Loucy (cell line): ENCODE measurements around the gene TNKS1BP1.

Source experiments
- H2AFZ ChIP-seq: fragments of 200-600 bp; sonication (generic); 2 replicates; pipeline ENCODE4 v1.6.0; 2016; ENCODE audit warnings: antibody characterized with exemption, mild to moderate bottlenecking, low read length, moderate library complexity
- H3F3A ChIP-seq: fragments of 200-600 bp; 2 replicates; pipeline ENCODE4 v1.6.0; 2016; ENCODE audit warnings: antibody characterized with exemption, low read depth, mild to moderate bottlenecking
- H3K27me3 ChIP-seq: fragments of 200-600 bp; sonication (generic); 2 replicates; pipeline ENCODE4 v1.6.1; 2014; ENCODE audit warnings: low read length, mild to moderate bottlenecking; ENCODE audit not compliant: insufficient read depth, poor library complexity, severe bottlenecking
- H3K36me3 ChIP-seq: fragments of 200-600 bp; sonication (generic); 2 replicates; pipeline ENCODE4 v1.6.1; 2016; ENCODE audit warnings: low read length; ENCODE audit not compliant: insufficient read depth
- H3K4me1 ChIP-seq: fragments of 200-600 bp; sonication (generic); 2 replicates; pipeline ENCODE4 v1.5.1; 2014; ENCODE audit warnings: low read length, mild to moderate bottlenecking; ENCODE audit not compliant: insufficient read depth, poor library complexity, severe bottlenecking
- H3K4me2 ChIP-seq: fragments of 200-600 bp; sonication (generic); 2 replicates; pipeline ENCODE4 v1.6.0; 2014; ENCODE audit warnings: antibody characterized with exemption, low read length, low read depth, mild to moderate bottlenecking; ENCODE audit not compliant: poor library complexity, severe bottlenecking
- H3K4me3 ChIP-seq: fragments of 200-600 bp; sonication (generic); 2 replicates; pipeline ENCODE4 v1.5.1; 2014; ENCODE audit warnings: low read length, mild to moderate bottlenecking, mixed read lengths; ENCODE audit not compliant: poor library complexity, severe bottlenecking
- H3K79me2 ChIP-seq: fragments of 200-600 bp; sonication (generic); 2 replicates; pipeline ENCODE4 v1.6.1; 2014; ENCODE audit warnings: low read length; ENCODE audit not compliant: insufficient read depth
- H3K9ac ChIP-seq: fragments of 200-600 bp; sonication (generic); 2 replicates; pipeline ENCODE4 v1.6.0; 2014; ENCODE audit warnings: mild to moderate bottlenecking, low read depth, low read length, moderate library complexity; ENCODE audit not compliant: poor library complexity, severe bottlenecking
- H3K9me2 ChIP-seq: fragments of 200-600 bp; sonication (generic); replicated peaks from 2 replicates; pipeline ENCODE4 v1.6.1; 2016; ENCODE audit warnings: low read depth, low read length, mixed read lengths
- H3K9me3 ChIP-seq: fragments of 200-600 bp; sonication (generic); 2 replicates; pipeline ENCODE4 v1.6.1; 2014; ENCODE audit warnings: mild to moderate bottlenecking, antibody characterized with exemption, low read length, low read depth; ENCODE audit not compliant: insufficient read depth
- H4K20me1 ChIP-seq: fragments of 200-600 bp; sonication (generic); 2 replicates; pipeline ENCODE4 v1.6.0; 2014; ENCODE audit warnings: antibody characterized with exemption, low read length, mild to moderate bottlenecking; ENCODE audit not compliant: insufficient read depth, poor library complexity, severe bottlenecking
- EZH2phosphoT487 ChIP-seq: fragments of 200-600 bp; IDR thresholded peaks from 2 replicates; pipeline ENCODE4 v1.6.1; 2018; ENCODE audit warnings: antibody characterized with exemption, mild to moderate bottlenecking, moderate library complexity, borderline replicate concordance
- TF ChIP-seq, protein P1 (sequence below): fragments of 200-600 bp; sonication (generic); conservative IDR thresholded peaks from 2 replicates; pipeline ENCODE4 v1.5.1; 2014; ENCODE audit warnings: mild to moderate bottlenecking, antibody characterized with exemption, low read length

Gene TNKS1BP1

DNA sequence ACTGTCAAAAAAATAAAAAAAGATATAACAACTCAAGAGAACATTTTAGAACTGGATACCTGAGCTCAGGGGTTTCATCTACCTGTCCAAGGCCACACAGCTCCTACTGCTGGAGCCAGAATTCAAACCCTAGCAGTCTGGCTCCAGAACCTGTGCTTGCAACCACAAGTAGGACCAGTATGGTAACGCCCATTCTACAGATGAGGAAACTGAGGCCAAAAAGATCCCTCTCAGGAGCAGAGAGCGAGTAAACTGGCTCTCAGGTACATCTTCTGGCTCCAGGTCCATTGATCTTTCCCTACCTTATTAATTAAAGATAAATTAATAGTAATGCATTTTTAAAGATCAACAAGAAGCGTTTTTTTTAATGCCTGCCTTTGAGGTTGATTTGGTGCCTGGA, 32.6 kb upstream of the TNKS1BP1 start:
- Histone ChIP-seq H3K27me3 (no peaks in the 10 kb centered on the region), H3F3A (peaks cover 12% of the 10 kb centered on the region), H3K4me3 (no peak overlapping the region), H3K9me2 (no peaks in the 10 kb centered on the region), H2AFZ (no peak overlapping the region), H3K9me3 (no peaks in the 10 kb centered on the region), H3K4me1 (peaks cover 49% of the 10 kb centered on the region), H3K9ac (peak overlapping the region; percentile 34), H4K20me1 (no peaks in the 10 kb centered on the region), H3K4me2 (no peak overlapping the region), H3K36me3 (no peaks in the 10 kb centered on the region), H3K79me2 (no peaks in the 10 kb centered on the region)
- TF ChIP-seq, protein P1, sequence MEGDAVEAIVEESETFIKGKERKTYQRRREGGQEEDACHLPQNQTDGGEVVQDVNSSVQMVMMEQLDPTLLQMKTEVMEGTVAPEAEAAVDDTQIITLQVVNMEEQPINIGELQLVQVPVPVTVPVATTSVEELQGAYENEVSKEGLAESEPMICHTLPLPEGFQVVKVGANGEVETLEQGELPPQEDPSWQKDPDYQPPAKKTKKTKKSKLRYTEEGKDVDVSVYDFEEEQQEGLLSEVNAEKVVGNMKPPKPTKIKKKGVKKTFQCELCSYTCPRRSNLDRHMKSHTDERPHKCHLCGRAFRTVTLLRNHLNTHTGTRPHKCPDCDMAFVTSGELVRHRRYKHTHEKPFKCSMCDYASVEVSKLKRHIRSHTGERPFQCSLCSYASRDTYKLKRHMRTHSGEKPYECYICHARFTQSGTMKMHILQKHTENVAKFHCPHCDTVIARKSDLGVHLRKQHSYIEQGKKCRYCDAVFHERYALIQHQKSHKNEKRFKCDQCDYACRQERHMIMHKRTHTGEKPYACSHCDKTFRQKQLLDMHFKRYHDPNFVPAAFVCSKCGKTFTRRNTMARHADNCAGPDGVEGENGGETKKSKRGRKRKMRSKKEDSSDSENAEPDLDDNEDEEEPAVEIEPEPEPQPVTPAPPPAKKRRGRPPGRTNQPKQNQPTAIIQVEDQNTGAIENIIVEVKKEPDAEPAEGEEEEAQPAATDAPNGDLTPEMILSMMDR = no peak
- TF ChIP-seq EZH2phosphoT487 = no peak

DNA sequence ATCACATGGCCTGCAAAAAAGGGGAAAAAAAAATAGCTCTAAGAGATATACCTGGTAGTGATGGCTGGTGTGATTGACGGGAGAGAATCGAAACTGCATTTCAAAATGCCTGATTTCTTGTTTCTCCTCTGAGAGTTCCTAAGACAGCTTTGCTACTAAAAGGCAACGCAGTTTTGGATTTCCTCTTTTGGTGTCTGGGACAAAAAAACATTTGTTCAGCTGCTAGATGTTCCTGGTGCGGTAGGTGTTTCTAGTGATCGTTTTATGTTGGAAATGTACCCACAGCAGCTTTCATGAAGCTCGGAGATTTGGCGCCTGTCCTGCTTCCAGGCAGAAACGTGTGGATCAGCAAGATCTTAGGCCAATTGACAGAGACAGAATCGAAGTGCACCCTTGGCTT, 31.5 kb upstream of the TNKS1BP1 start:
- Histone ChIP-seq H3K9ac (peak overlapping the region; percentile 24), H3K9me2 (no peaks in the 10 kb centered on the region), H3F3A (peaks cover 12% of the 10 kb centered on the region), H3K9me3 (0 out of 2 replicates have a peak, but pooled peaks cover under 1% of the 10 kb centered on the region), H2AFZ (no peak overlapping the region; the same call in 1 of the 2 replicates), H3K4me1 (peaks cover 50% of the 10 kb centered on the region), H3K36me3 (no peaks in the 10 kb centered on the region), H4K20me1 (no peaks in the 10 kb centered on the region), H3K4me3 (no peak overlapping the region), H3K27me3 (no peaks in the 10 kb centered on the region), H3K79me2 (no peaks in the 10 kb centered on the region), H3K4me2 (no peak overlapping the region)
- TF ChIP-seq EZH2phosphoT487 = no peak
- TF ChIP-seq, protein P1 = no peak

DNA sequence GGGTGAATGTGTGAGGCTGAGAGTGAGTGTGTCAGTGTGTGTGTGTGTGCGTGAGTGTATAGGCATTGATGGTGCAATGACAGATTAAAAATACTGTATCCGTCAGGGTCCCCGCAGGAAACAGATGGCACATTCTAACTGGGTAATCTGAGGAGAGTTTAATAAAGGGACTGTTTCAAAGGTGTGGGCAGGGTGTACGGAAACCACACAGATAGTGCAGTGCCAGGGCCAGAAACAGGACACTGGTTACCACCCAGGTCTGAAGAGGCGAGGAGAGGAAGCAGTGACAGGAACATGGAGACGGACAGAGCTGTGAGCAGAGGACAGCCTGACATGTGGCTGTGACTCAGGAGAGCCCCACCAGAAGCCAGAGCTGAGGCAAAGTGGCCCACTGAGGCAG, 29.9 kb upstream of the TNKS1BP1 start:
- Histone ChIP-seq H3K9ac (peak overlapping the region; percentile 68), H3K4me3 (peak overlapping the region; percentile 62), H3K4me2 (peak overlapping the region; percentile 76), H3K27me3 (no peaks in the 10 kb centered on the region), H3K9me3 (0 out of 2 replicates have a peak, but pooled peaks cover 4% of the 10 kb centered on the region), H4K20me1 (no peaks in the 10 kb centered on the region), H3K79me2 (no peaks in the 10 kb centered on the region), H3F3A (peaks cover 12% of the 10 kb centered on the region), H2AFZ (no peak overlapping the region), H3K9me2 (no peaks in the 10 kb centered on the region), H3K36me3 (no peaks in the 10 kb centered on the region), H3K4me1 (peaks cover 50% of the 10 kb centered on the region)
- TF ChIP-seq, protein P1 = no peak
- no peak for TF ChIP-seq EZH2phosphoT487
